Measurements from ENCODE around the gene HSDL1.
A peak's percentile ranks its signal among the peaks of the same experiment; 100 is the strongest.

HSDL1 gene

DNA sequence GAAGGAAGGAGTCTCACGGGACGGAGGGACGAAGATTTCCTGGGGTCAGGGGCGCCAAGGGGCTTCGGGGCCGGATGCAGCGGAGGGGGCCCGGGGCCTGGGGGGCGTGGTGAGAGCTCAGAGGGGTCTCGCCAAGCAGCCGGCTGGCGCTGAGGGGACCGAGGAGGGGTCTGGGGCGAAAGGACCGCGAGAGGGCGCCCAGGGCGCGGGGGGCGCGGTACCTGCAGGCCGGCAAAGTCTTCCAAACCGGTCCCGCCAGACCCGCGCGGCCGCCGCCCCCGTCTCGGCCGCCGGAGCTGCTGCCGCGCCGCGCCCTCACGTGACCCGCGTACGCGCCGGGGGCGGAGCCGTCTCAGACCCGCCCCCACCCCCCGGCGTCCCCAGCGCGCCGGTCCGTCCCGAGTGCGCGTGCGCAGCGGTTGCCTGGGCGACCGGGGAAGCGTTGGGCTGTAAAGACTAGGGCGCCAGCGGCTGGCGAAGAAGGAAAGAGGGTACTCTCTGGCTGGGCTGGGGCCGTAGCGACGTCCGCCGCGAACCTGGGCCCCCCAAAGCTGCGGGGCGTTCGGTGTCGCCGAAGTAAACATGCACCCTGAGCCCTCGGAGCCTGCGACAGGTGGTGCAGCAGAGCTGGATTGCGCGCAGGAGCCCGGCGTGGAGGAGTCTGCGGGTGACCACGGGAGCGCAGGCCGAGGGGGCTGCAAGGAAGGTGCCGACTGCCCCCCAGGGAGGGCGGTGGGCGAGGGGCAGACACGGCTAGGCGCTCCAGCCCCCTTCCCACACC lies at the start of gene HSDL1, which contains the start of gene DNAAF1:
Gene HSDL1, minus strand, starts transcription at position 319 of the 781 bp plus-strand sequence. CDS start 13,856 bp downstream, outside the sequence.
Gene DNAAF1, plus strand, starts transcription at position 450 of the 781 bp plus-strand sequence. Its CDS starts 133 bp downstream, at position 583.
- peak; percentile 88 for DNase-seq

DNA sequence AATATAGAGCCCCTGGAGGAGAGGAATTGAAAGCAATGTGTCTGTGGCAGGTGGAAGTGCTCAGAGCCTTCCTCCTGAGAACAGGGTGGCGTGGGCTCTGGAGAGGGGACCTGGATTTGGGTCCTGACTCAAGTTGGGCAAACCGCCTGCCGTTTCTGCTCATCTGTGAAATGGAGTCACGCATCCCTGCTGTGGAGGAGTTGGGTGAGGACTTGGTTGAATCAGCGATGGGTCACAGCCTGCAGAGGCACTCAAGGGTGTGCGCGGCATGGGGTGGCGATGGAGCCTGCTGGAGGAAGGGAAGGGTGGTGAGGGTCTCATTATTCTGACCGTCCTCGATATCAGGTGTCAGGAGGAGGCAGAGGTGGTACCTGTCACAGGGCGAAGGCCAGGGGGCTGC lies 49.0 kb upstream of the HSDL1 start:
- no peak for DNase-seq

DNA sequence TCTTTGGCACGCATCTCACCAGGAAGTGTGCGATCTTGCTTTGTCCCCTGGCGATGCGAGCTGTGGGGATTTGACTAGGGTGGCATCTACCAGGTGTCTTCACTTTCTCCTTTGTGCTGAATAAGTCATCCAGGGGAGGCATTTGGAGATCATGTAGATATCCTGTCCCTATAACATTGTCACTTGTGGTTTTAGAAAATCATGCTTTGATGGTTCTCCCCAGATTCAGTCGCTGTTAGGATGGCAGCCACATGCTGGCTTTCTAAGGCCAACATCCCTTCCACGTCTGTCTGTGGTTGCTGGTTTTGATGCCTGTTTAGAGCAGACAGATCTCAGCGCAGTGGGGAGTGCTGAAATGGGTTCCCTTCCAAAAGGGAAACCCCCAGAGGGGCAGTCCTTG lies 48.5 kb upstream of the HSDL1 start:
- DNase-seq: no peak

DNA sequence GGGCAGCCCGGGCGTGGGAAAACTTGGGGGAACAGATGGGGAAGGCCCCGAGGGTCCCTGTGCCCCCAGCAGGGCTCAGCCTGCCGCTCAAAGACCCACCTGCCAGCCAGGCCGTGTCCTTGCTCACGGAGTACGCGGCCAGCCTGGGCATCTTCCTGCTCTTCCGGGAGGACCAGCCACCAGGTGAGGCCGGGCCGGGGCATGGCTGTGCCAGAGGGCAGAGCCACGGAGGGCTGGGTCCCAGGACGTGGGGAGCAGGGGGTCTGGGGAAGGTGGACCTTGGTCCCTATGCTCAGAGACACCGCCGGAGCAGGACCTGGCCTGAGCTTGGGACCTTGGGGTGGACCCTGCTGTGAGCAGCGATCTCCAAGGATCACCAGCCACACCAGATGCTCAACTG lies 46.5 kb upstream of the HSDL1 start:
- DNase-seq: no peak

DNA sequence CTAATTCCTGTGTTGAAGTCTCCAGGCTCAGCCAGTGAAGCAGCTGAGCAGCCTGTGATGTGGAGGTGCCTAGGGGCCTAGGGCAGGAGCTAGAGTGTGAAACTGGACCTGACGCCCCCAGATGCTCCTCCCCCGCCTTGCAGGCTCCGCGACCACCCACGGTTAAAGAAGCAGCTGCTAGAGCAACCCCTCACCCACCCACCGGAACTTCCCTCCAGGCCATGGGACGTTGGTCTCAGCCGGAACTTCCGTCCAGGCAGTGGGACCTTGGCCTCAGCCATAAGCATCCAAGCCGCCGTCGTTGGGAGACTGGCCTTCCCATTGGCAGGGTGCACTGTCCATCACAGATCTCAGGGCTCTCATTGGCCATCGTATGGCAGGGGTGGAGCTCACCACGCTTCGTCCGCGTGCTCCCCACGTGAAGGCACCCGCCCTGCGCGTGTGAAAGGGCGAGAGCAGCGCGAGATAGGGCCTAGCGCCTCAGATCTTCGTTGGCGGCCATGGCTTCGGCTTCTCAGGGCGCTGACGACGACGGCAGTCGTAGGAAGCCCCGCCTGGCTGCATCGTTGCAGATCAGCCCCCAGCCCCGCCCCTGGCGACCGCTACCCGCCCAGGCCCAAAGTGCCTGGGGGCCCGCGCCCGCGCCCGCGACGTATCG lies 45.9 kb upstream of the HSDL1 start, which contains the start of gene ADAD2:
Gene ADAD2, plus strand, starts transcription at position 427 of the 658 bp plus-strand sequence. Its CDS starts 74 bp downstream, at position 501.
- DNase-seq: no peak

DNA sequence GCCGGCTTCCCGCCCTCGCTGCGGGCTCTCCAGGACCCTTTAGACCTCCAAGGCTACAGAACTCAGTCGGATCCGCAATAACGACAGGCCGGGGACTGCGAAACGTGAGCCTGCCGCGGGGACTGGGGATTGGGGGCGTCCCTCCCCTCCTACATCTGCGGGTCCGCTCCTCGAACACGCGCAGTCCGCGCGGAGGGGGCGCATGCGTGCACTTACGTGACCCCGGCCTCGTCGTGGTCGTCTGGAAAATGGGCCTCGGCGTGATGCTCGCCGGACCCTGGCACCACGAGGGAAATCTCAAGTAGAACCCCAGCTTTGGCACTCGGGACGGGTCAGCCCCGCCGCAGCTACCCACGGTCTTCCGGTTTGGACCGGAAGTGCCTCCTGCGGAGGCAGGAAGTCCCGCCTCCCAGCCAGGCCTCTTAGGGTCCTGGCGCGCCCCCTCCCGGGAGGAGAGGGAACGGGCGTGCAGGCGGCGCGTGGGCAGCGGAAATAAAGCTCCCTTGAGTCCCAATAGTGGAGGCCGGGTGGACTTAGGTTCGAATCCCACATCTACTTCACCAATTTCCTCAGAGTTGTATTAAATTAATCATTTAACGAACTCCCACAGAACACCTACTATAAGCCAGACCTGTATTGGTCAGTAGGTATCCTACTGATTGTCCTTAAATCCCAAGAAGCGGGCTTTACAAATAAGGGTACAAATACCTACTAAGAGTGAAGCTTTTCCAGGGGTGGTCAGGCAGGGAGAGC lies 41.9 kb upstream of the HSDL1 start, which contains the start of gene TAF1C:
Gene TAF1C, minus strand, starts transcription at position 373 of the 753 bp plus-strand sequence. CDS start 2,069 bp downstream, outside the sequence.
- DNase-seq: peak; percentile 91

DNA sequence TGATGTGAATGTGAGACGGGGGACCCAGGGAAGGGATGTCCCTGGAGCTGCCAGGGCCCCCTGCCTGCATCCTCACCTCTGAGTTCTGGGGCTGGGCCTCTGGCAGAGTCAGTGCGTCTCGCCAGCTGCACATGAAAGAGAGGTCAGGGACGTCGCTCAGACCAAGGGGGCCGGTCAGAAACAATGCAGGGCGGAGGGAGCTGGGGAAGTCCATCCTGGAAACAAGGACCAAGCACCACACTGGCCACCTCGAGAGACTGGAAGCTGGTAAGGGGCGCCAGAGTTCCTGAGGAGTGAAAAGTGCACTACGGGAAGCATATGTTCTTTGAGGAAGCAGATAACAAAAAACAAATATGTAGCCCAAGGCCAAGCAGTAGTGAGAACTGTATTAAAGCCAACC lies 39.8 kb upstream of the HSDL1 start:
- DNase-seq: no peak

DNA sequence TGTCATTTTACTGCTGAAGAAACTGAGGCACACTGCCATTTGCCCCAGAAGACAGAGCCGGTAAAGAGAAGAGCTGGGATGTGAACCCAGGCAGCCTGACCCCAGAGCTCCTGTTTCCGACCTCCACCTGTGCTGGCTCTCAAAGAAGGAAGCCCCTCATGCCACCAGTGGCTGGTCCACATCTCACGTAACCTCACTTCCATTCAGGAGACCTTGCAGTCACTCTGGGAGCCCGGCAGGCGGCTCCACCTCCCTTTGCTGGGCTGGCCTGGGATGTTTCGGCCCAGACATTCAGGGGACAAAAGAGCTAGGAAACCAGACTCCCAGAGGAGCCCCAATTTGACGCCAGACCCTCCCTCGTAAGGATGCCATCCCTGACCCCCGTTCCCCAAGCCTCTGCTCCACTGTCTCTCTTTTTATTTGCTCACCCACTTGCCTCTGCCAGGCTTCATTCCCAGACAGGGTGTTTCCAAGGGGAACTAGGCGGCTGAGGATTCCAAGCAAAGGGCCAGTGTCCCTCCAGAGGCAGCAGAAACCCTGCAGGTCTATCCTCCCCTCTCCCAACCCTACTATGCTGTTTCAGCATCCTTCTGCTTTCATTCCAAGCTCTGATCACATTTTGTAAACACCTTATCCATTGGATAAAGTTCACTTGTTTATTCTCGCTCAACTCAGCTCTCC lies 39.1 kb upstream of the HSDL1 start:
- DNase-seq: no peak

DNA sequence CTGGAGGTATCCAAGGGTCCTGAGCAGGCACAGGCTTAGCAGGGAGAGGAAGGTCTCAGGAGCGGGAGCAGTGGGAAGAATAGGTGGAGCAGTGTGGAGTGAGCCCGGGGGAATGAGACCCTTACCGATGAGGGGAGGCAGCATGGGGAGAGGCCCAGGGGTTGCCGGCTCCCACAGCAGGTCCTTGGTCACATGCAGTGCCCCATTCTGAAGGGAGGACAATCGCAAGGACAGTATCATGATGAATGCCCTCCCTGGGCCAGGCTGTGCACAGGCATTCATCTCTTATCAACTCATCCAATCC lies 38.5 kb upstream of the HSDL1 start:
- DNase-seq: no peak

DNA sequence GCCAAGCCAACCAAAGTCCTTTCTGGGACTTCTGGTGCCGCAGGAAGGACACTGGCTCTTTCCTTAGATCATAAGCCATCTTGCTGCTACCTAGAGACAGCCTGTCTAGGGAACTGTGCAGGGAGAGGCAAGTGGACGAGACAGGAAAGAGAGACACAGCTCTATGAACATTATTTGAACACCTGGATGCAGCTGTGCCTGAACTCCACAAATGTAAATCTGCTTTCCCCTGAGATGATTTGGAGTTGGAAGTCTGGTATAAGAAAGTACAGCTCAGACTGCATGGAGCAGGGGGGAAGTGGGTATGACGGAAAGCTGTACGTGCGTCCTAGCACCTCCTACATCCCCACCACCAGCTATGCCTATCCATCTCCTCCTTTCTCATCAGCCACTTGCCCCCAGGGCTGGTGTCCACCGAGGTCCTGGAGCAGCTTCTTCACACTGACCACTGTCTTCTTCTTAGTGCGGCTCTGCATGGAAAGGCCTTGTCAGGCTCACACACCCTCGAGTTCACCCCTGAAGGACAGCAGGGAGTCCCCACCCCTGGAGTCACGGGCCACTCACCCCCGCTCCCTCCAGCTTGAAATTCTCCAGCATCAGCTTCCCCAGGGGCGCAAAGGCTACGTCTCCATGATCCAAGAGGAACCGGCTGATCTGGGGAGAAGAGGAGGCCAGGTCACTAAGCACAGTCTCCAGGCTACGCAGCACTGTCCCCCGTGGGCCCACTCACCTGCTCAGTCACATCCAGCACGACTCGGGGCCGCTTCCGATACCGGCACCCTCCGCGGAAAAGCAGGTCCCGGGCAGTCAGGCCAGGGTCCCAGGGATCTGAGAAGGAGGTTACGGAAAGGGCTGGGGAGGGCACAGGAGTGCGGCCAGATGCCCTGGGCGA lies 37.9 kb upstream of the HSDL1 start:
- no peak for DNase-seq

DNA sequence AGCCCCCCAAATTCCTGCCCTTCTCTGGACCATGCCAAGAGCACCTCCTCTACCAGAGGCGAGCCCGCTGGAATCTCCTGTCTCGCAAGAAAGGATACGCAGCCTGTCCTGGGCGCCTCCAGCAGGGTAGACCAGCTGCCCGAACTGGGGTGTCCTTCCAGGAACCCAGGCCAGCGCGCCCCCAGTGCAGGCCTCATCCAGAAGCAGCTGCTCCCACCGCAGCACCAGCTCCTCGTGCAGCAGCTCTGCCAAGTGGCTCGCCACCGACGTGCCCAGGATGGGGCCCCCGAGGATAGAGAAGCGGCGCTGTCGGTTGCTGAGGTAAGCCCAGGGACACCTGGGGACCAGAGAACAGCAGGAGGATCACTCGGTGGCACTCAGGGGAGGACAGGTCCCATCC lies 37.1 kb upstream of the HSDL1 start:
- DNase-seq: no peak

DNA sequence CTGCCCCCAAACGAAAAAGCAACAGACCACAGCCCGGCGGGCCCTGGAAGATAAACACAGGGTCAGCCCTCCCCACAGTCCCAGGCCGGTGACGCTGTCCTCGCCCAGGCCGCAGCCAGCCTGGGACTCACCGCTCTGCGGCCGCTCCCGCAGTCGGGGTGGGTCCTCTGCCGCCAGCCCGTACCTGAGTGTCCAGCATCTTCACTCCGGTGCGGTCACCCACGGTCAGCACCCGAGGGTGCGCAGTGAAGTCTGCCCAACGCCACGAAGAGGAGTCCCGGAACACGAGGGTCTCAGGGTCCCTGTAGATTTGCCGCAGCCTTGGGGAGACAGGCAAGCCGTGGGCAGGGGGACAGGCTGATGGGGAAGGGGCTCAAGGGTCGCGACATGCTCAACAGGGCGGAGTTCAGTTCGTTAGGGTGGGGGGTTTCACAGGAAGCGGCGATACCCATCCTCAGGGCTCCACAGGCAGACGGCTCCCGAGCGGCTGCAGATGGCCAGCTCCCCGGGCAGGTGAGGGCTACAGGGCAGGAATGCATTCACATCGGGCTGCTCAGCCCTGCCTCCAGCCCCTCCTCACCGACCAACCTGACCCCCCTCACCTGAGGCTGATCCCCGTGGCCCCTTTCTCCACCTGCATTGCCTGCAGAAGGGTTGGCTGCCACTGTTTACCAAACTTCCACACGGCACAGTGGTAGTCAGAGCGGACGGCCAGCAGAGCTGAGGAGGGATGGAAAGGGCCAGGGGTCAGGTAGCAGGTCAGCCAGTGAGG lies 36.4 kb upstream of the HSDL1 start:
- DNase-seq: no peak

DNA sequence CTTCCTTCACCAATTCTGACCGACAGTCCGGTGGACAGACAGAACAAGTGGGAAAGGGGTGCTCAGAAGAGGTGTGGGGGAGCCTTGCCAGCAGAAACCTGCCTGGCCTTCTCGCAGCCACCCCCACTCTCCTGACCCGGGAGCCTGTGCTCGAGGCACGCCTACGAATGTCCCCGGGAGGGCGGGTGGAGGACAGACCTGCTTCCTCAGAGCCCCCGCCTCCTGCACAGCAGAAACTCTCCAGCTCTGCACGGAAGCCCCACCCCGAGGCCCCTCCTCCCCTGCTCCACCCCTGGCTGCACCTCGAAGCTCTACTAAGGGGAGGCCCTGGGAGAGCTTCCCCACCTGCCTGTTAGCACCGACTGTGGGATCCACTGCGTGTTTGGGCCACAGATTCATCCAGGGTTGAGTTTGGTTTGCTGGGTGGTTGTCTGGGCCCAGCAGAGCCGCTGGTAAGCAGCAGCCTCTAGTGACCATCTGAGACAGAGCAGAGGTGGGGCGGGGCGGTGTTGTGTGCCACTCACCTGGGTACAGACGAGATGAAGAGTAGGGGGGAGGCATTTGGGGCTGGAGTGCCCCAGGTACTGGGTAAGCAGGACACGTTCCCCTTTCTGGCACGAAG lies 35.7 kb upstream of the HSDL1 start:
- DNase-seq: no peak

DNA sequence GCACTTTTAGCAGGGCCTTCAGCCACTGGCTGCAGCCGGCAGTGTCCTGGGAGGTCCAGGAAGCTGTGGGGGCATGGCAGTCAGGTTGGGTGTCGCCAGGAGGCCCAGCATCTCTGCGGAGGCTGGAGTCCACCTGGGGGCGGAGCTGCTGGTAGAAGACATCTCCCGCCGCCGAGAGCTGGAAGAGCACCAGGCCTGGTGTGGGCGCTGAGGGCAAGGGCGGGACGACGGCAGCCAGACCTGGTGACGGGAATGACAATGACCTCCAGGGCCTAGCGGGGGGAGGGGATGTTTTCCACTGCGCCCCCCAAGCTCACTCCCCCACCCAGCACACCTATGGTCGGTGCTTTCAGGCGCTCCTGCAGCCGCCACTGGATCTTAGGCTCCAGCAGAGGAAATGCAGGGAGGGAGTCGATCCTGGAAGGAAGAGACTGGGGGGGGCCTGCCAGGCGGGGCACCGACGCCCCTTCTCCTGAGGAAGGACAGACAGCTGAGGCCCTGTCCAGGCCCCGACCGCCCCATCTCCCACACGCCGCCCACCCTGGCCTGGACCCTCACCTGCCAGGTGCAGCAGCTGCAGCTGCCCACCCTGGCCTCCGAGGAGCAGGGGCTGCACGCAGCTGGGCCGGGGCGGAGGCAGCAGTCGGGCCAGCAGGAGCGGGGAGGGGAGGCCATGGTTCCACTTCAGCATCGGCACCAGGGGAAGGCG lies 34.8 kb upstream of the HSDL1 start:
- no peak for DNase-seq

DNA sequence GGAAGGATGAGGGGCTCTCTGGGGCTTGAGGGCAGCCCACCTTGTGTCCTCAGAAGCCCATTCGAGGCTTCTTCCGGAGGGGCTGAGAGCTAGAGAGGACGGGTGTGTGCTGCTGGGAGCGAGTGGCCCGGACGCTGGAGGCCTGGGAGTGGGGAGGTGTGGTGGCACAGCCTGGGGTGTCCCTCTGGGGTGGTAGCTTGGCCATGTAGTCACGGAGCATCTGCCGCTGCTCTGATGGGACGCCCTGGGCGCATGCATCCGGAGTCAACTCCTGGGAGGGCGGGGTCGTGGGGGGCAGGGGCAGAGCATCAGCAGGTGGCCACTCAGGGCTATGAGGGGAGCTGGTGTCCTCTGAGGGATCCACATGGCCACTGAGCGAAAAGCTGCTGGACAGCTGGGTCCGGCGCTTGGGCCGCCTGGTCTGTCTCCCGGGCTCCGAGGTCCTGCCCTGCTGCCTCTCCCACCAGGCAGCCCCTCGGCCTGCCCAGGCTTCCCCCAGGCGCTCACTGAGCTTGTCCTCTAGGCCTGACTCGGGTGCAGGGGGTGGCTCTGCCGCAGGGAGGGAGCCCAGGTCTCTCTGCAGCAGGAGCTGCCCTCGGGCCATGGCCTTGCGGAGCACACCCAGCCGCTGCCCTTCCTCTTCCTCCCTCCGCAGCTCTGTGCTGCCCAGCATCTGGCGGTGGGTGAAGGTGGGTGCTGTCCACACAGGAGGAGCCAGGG lies 34.1 kb upstream of the HSDL1 start:
- DNase-seq: no peak

DNA sequence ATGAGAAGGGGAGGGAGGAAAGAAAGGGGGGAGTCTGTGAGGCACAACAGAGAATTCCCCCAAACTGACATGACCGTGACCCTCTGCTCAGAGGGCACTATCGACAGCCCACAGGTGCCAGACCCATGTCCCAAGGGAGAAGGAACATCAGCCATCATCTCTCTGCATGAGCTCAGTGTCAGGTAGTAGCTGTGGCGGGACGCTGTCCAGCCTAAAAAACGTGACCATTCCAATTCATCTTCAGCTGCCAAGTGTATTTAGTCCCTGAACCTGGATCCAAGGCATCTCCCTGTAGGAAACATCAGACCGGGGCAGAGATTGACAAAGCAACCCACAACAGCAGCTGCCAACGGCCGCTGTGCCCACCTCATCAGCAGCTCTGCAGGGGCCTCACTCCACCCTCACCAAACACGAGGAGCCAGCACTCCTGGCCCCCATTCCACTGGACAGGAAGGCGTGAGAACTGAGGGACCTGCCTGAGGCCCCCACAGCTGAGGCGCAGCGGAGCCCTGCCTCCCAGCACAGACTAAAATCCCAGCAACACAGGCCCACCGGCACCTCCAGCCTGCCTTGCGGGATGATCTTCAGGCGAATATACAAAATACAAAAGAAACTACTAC lies 33.3 kb upstream of the HSDL1 start:
- no peak for DNase-seq

DNA sequence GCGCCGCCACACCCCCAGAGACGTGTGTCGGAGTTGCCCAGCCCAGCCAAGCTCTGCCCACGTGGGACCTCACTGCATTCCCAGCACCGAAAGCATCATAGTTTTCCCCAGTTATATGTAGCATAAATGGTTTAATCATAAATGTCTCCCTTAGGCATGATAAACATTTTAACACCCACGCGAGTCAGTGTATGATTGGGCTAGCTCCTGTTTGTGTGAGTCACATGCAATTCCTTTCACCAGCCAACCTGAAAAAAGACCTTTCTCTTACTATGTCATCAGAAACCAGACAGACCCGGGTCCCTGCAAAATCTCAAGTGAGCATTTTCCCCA lies 32.7 kb upstream of the HSDL1 start:
- no peak for DNase-seq

DNA sequence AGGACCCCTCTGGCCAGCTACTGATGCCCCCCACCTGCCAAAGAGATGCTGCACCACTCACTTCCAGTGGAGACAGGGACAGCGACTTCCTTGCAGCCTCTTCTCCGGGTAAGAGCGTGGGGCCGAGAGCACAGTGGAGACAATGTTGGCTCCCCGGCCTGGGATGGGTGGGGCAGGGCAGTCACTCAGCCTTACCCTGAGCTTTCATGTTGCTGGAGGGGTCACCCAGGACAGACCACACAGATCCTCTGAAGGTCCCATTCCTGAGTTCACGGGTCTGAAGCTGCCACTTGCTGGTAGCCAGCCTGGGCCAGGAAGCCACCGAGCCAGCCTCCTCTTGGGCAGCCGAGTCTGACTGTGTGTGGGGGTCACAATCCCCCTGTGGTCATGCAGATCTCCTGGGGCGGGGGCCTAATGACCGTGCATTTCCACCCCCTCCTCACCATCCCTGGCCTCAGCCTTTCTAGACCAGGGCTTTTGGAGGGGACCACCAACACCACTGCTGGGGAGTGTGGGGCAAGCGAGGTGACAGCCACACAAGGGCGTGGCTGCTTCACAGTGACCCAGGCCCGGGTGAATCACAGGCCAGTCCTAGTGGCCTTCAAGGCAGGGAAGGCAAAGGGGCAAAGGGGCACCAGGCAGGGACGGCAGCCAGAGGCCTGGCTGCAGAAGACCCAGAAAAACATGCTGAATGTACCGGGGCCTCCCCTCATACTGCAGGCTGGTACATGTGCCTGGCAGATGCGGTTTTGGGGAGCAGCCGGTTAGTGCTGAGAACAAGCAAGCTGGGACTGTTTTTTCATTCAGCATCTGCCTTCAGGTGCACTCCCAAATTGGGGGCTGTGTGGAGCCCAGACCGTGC lies 31.4 kb upstream of the HSDL1 start:
- peak; percentile 69 for DNase-seq

Measured in NCI-H2171 (cell line).